C4-2B (cell line): ENCODE results near the gene ARHGEF28.

ENCODE experiments used
- H3K27ac ChIP-seq: fragments of 450-650 bp; 2 replicates; pipeline ENCODE4 v1.5.1; 2017
- CTCF ChIP-seq: fragments of 450-650 bp; conservative IDR thresholded peaks from 2 replicates; pipeline ENCODE4 v1.5.1; 2017; ENCODE audit warnings: mild to moderate bottlenecking
- ZFX ChIP-seq: fragments of 450-650 bp; IDR thresholded peaks from 2 replicates; pipeline ENCODE4 v1.6.1; 2017

The ARHGEF28 gene

GRCh38 chr5:73893813-73894212 is 267.8 kb downstream of the ARHGEF28 start:
- H3K27ac ChIP-seq: no peak overlapping the region
- TF ChIP-seq ZFX (no peak), CTCF (no peak)

- TF ChIP-seq CTCF (no peak), ZFX (no peak)
- no peak overlapping the region for H3K27ac ChIP-seq
These were observed 268.9 kb downstream of the ARHGEF28 start for GRCh38 chr5:73894860-73895259.

GRCh38 chr5:73895471-73895870 is 269.5 kb downstream of the ARHGEF28 start:
- no peak overlapping the region for H3K27ac ChIP-seq

GRCh38 chr5:73896097-73896496 is 270.1 kb downstream of the ARHGEF28 start:
- H3K27ac ChIP-seq: no peak overlapping the region
- no peak for TF ChIP-seq ZFX
- TF ChIP-seq CTCF: no peak

More at GRCh38 chr5:73895471-73895870, 269.5 kb downstream of the ARHGEF28 start:
- TF ChIP-seq CTCF (no peak), ZFX (no peak)

GRCh38 chr5:73896668-73897067 is 270.7 kb downstream of the ARHGEF28 start:
- no peak overlapping the region for H3K27ac ChIP-seq
- TF ChIP-seq ZFX (no peak), CTCF (no peak)

GRCh38 chr5:73897893-73898292 is 271.9 kb downstream of the ARHGEF28 start:
- no peak for TF ChIP-seq CTCF
- TF ChIP-seq ZFX: no peak
- no peak overlapping the region for H3K27ac ChIP-seq

- TF ChIP-seq ZFX (no peak), CTCF (no peak)
- H3K27ac ChIP-seq: no peak overlapping the region
These were observed 273.1 kb downstream of the ARHGEF28 start for GRCh38 chr5:73899055-73899454.
